HG02840 (cell line): Measurements from ENCODE around the gene MCM3AP.
"Not testable (repeated sequence)": the region's sequence is repeated elsewhere in the genome, so short reads cannot be mapped to it uniquely, and the experiment has no call there.

ENCODE experiments used
- ATAC-seq: cut with Tn5 transposase; IDR thresholded peaks from one replicate; pipeline ENCODE4 v1.9.1; 2021; ENCODE audit warnings: mild to moderate bottlenecking, moderate library complexity, moderate number of reproducible peaks; ENCODE audit not compliant: unreplicated experiment, low FRiP score

MCM3AP gene

DNA sequence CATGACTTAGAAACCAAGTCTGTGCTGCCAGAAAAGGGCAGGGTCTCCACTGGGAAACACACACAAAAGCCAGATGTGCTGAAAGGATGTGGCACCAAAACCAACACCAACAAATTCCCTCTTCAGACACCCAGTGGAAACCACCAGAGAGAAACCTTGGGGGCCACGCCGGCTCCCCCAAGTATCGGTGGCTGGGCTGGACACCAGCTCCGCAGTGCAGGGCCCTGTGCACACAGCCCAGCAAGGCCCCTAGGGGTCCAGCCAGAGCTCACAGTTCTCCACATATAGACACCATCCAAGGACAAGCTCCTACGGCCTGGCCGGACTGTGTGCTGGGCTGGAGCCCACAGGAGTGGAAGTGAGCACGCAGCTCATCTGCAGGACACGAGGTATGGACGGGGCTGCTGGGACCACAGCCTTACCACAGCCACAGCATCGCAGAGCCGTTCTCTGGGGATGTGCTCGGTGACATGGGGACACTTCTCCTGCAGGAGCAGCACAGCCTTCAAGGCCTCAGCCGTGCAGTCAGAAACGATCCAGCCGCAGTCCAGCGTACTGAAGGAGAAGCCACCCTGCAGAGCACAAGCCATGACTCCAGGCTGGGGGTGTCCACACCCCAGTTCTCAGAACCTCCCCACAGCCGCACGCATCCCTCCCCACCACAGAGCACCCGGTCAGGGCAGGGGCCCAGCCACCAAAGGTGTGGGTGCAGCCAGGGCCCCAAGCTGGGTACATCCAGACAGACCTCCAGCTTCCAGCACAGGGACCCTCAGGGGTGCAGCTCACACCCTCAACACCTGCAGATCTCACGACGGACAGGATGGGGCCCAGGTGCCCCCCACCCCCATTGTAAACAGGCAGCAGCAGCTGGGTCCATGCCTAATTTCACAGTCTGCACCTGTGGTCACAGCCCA is 78.1 kb downstream of the MCM3AP start:
- no peak for ATAC-seq

DNA sequence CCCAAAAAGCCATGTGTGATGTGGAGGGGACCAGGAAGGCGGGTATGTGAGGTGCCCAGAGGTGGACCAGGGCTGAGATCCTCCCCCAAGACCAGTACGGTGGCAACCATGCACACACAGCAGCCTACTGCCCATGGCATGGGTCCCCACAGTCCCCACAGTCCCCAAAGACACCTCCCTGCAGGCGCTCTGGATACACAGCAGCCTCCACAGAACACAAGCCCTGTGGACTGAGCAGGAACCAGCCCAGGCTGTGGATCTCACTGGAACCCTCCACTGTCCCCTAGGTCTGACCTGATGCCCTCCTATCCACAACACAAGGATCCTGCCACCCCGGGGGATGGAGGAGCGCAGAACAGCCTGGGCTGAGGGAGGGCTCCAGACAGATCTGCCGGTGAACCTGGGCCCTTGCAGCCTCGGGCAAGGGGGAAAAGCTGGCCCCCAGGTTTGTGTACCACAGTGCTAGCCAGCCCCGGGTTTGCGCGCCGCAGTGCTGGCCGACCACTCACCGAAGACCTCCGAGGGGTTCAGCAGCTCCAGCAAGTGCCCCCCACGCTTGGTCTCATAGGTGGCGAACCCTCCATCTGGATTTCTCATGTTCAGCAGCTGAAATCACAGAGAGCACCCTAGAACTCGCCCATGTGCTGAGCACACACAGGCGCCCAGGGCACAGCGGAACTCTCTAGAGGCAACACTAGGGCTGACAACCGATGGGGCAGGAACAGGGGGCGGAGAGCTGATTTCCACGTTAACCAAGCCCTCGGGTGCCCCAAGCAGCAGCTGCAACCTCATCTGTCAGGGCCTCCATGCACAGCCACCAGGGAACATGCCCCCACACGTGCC is 79.0 kb downstream of the MCM3AP start:
- no peak for ATAC-seq

GRCh38 chr21:46205766-46206162 is 79.6 kb downstream of the MCM3AP start:
- ATAC-seq = no peak

- no peak for ATAC-seq
Observed at GRCh38 chr21:46205166-46205565, 80.2 kb downstream of the MCM3AP start.

DNA sequence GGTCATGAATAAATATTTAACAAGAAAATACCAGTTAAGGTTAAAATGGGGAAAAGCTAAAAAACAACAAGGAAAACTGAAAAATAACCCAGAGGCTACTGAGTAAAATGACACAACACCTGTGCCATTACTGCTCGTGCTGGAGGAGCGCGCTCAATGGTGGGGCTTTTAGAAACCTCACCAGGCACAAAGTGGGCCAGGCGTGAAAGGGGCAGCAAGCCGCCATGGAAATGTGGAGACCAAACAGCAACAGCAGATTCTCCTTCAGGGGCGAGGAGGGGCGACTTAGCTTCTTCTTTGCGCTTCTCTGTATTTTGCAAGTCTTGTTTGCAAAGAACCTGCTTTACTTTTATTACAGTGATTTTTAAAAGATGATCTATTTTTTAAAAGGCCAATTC is 82.2 kb downstream of the MCM3AP start:
- no peak for ATAC-seq

- ATAC-seq = no peak
Observed at GRCh38 chr21:46202592-46203202, 82.7 kb downstream of the MCM3AP start.

GRCh38 chr21:46200877-46201803 is 84.3 kb downstream of the MCM3AP start:
- ATAC-seq = not testable (repeated sequence)

DNA sequence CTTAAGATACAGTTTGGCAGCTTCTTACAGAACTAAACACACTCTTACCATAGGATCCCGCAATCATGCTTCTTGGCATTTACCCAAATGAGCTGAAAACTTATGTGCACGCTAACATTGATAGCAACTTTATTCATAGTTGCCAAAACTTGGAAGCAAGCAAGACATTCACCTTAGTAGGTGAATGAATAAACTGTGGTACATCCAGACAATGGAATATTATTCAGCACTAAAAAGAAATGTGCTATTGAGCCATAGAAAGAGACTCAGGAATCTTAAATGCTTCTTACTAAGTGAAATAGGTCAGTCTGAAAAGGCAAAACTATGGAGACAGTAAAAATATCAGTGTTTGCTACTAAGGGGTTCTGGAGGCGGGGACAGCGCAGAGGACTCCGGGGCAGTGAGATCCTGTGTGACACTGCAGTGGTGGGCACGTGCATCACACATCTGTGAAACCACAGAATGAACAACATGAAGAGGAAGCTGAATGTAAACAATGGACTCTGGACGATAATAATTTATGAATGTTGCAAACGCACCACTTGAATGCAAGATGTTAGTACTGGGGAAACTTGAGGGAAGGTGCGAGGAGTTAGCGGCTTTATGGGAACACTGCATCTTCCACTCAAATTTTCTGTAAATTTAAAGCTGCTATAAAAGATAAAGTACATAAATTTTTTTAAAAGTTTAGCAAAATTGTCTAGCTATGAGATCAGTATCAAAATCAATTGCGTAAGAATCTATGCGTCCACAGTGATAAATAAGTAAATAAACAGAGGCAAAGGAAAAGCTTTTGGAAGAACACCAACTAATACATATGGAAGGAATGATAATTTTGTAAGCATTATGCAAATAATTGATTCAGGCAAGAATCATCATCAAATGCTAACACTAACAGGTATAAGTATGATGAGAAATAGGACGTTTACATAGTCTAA is 85.7 kb downstream of the MCM3AP start:
- ATAC-seq = no peak

- ATAC-seq = no peak
Observed at GRCh38 chr21:46196733-46197132, 88.7 kb downstream of the MCM3AP start.

DNA sequence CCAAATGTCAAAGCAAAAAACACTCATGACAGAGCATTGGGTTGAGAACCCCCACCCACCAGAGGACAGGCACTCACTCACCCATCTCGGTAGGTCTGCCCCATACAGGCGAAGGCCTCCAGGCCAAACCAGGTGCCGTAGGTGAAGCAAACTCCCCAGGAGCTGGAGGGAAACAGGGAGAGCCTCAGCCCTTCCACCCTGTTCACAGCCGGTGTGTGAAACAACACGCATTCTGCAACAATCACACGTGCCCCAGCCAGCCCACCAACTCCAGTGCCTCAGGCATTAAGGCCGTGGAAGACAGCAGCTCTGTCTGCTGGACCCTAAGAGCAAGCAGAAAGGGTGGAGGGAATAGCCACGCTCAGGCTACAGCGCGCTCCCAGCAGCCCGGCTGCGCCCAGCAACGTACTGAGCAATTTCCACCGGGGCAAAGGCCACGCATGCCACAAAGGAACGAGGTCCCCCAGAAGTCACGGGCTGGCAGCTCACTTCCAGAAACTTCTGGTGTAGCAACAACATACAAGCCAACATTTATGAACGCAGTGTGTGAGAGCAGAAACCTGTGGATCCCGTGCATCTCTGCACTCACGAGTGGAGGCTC is 89.7 kb downstream of the MCM3AP start:
- no peak for ATAC-seq

DNA sequence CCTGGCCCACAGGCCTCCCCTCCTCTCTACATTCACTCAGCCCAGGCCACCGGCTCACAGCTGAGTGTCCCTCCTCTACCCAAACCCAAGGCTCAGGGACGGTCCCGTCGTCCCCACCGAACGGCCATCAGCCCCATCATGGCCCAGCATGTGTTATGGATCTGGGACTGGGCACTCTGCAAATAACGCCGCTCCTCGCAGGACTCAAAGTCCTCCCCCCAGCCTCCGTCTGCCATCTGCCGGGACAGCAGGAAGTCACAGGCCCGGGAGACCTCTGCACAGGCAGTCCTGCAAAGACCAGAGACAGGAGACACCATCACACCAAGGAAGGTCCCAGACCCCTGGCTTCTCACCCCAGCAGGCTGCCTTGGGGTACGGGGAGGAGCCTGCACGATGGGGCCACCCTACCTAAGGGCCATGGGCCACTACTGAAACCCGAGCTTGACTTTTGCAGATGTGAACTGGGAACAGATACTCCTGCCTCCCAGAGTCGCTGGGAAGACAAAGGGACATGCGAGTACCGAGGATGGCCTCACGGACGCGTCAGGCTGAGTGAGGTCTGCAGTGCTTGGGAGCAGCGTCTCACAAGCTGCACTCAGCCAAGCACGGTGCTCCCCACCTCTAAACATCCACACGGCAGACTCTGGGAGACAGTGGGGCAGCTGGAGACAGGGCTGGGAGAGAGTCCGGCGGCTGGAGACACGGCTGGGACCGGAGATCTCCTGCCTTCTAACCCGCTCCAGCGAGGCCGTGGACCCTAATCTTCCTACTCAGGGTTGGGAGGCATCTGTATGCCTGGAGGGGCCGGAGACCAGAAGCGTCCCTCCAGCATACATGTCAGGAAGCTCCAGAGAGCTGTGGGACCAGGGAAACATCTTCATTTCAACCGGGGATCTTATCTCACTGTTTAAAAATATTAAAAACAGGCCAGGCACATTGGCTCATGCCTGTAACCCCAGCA is 90.8 kb downstream of the MCM3AP start:
- ATAC-seq = no peak

- ATAC-seq = no peak
Observed at GRCh38 chr21:46193829-46194373, 91.5 kb downstream of the MCM3AP start.

- no peak for ATAC-seq
Observed at GRCh38 chr21:46191686-46192575, 93.5 kb downstream of the MCM3AP start.

DNA sequence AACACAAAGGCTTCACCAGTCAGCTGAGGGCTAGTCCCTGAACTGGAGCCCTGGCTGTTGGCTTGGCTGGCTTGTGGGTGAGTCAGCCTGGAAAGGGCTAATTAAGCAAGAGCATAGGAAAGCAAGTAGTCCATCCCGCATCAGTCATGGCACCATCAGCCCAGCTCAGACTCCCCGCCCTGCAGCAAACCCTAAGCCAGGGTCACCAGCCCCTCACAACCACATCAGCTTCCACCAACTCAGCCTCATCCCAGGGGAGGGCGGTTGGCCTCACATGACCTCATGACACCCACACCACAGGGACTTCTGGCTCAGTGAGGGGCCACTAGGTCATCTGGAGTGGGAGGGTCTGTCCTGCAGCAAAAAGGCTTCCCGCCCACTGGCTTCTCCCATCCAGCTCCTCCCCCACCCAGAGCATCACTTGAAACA is 94.1 kb downstream of the MCM3AP start:
- no peak for ATAC-seq

DNA sequence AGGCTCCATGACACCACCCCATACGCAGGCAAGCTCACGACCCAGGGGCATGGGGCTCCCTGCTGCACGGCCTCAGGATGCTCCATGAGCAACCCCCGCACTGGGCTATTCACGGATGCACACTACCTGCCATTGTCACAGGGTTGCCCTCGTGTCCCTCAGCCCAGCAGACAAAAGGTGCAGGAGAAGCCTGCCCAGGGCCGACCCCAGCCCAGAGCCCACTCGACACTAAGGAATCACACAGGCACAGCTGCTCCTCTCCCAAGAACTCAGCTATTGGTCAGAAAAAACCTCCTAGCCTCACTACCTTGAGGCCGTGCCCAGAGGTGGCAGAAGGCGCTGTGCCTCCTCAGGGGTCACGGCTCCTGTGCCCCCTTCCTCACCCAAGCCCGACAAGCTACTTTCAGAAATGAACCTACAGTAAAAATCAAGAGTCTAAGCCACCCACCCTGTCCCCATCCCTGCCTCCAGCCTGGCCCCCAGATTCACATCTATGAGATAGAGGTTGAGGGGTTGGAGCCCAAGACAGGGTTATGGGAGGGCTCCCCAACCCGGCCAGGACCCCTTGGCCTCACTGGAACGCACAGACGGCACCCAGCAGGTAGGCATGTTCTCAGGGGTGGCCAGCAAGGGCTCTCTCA is 94.8 kb downstream of the MCM3AP start:
- ATAC-seq = no peak
